ENCODE measurements around the gene AMDHD2. TPM values are rescaled to one million over a fixed set of nuclear protein-coding genes. Genes with fewer than 3 reads are reported as not detected.
"Not testable (repeated sequence)": the region's sequence is repeated elsewhere in the genome, so short reads cannot be mapped to it uniquely, and the experiment has no call there.

The AMDHD2 gene
- polyA plus RNA-seq, 1 donor: 88.0 TPM

- H3K4me1 ChIP-seq (ENCODE audit: control insufficient read depth, insufficient read depth, low read length): peaks cover 22% of the 10 kb centered on the region
- WGBS (ENCODE audit: insufficient coverage, low lambda C conversion rate): no CpG with 5 or more reads among the region's 100 CpGs
- H3K9me3 ChIP-seq (ENCODE audit: control insufficient read depth, low read depth, low read length): peaks cover 9% of the 10 kb centered on the region
- DNase-seq: peak in 1 of 2 donors; percentile 71
- H3K27me3 ChIP-seq (ENCODE audit: control insufficient read depth, insufficient read depth, low read length): peaks cover 36% of the 10 kb centered on the region
- H3K27ac ChIP-seq (ENCODE audit: low read length): peak overlapping the region; percentile 53
- no peaks in the 10 kb centered on the region for H3K36me3 ChIP-seq (ENCODE audit: control insufficient read depth, insufficient read depth, low read length)
- H3K4me3 ChIP-seq (ENCODE audit: low read length): peak overlapping the region; percentile 67
Observed at GRCh38 chr16:2473999-2474876, 45.9 kb upstream of the AMDHD2 start.

- Histone ChIP-seq H3K4me1 (ENCODE audit: control insufficient read depth, insufficient read depth, low read length) (peaks cover 22% of the 10 kb centered on the region), H3K36me3 (ENCODE audit: control insufficient read depth, insufficient read depth, low read length) (no peaks in the 10 kb centered on the region), H3K9me3 (ENCODE audit: control insufficient read depth, low read depth, low read length) (peaks cover 9% of the 10 kb centered on the region), H3K4me3 (ENCODE audit: low read length) (peak within 1 kb of the TSS; percentile 67), H3K27ac (ENCODE audit: low read length) (peak within 1 kb of the TSS; percentile 53), H3K27me3 (ENCODE audit: control insufficient read depth, insufficient read depth, low read length) (peaks cover 29% of the 10 kb centered on the region)
- no CpG with 5 or more reads among the region's 77 CpGs for WGBS (ENCODE audit: insufficient coverage, low lambda C conversion rate)
- peak; percentile 83 to 84 for DNase-seq
Observed at GRCh38 chr16:2474877-2475412, 45.2 kb upstream of the AMDHD2 start, which contains the start of gene TBC1D24. TSS of gene TBC1D24 (plus strand) at chr16:2475127. CDS start at chr16:2496149, 21,022 bp downstream.

GRCh38 chr16:2475413-2476344 is 44.5 kb upstream of the AMDHD2 start:
- H3K27me3 ChIP-seq (ENCODE audit: control insufficient read depth, insufficient read depth, low read length): peaks cover 22% of the 10 kb centered on the region
- no CpG with 5 or more reads among the region's 55 CpGs for WGBS (ENCODE audit: insufficient coverage, low lambda C conversion rate)
- H3K9me3 ChIP-seq (ENCODE audit: control insufficient read depth, low read depth, low read length): peaks cover 9% of the 10 kb centered on the region
- H3K27ac ChIP-seq (ENCODE audit: low read length): peak overlapping the region; percentile 7
- peak overlapping the region; percentile 51 for H3K4me3 ChIP-seq (ENCODE audit: low read length)
- H3K36me3 ChIP-seq (ENCODE audit: control insufficient read depth, insufficient read depth, low read length): no peaks in the 10 kb centered on the region
- peaks cover 22% of the 10 kb centered on the region for H3K4me1 ChIP-seq (ENCODE audit: control insufficient read depth, insufficient read depth, low read length)
- peak in 1 of 2 donors; percentile 73 for DNase-seq

- no peak for DNase-seq
- Histone ChIP-seq H3K4me3 (ENCODE audit: low read length) (no peak overlapping the region), H3K9me3 (ENCODE audit: control insufficient read depth, low read depth, low read length) (peaks cover 9% of the 10 kb centered on the region), H3K36me3 (ENCODE audit: control insufficient read depth, insufficient read depth, low read length) (no peaks in the 10 kb centered on the region), H3K4me1 (ENCODE audit: control insufficient read depth, insufficient read depth, low read length) (peaks cover 22% of the 10 kb centered on the region), H3K27me3 (ENCODE audit: control insufficient read depth, insufficient read depth, low read length) (peaks cover 18% of the 10 kb centered on the region), H3K27ac (ENCODE audit: low read length) (no peak overlapping the region)
- WGBS (ENCODE audit: insufficient coverage, low lambda C conversion rate): no CpG with 5 or more reads among the region's 9 CpGs
Observed at GRCh38 chr16:2476345-2476720, 43.8 kb upstream of the AMDHD2 start.

GRCh38 chr16:2476741-2477140 is 43.4 kb upstream of the AMDHD2 start:
- Histone ChIP-seq H3K27me3 (ENCODE audit: control insufficient read depth, insufficient read depth, low read length) (peaks cover 18% of the 10 kb centered on the region), H3K36me3 (ENCODE audit: control insufficient read depth, insufficient read depth, low read length) (no peaks in the 10 kb centered on the region), H3K27ac (ENCODE audit: low read length) (no peak overlapping the region), H3K4me1 (ENCODE audit: control insufficient read depth, insufficient read depth, low read length) (peaks cover 22% of the 10 kb centered on the region), H3K9me3 (ENCODE audit: control insufficient read depth, low read depth, low read length) (peaks cover 8% of the 10 kb centered on the region), H3K4me3 (ENCODE audit: low read length) (no peak overlapping the region)
- WGBS (ENCODE audit: insufficient coverage, low lambda C conversion rate): no CpG with 5 or more reads among the region's 3 CpGs
- no peak for DNase-seq

GRCh38 chr16:2477327-2477726 is 42.8 kb upstream of the AMDHD2 start:
- Histone ChIP-seq H3K27me3 (ENCODE audit: control insufficient read depth, insufficient read depth, low read length) (peaks cover 12% of the 10 kb centered on the region), H3K4me3 (ENCODE audit: low read length) (no peak overlapping the region), H3K4me1 (ENCODE audit: control insufficient read depth, insufficient read depth, low read length) (peaks cover 19% of the 10 kb centered on the region), H3K9me3 (ENCODE audit: control insufficient read depth, low read depth, low read length) (peaks cover 3% of the 10 kb centered on the region), H3K36me3 (ENCODE audit: control insufficient read depth, insufficient read depth, low read length) (no peaks in the 10 kb centered on the region), H3K27ac (ENCODE audit: low read length) (no peak overlapping the region)
- WGBS (ENCODE audit: insufficient coverage, low lambda C conversion rate): 100% methylated on average over 1 of the region's 3 CpGs
- DNase-seq: no peak

GRCh38 chr16:2478279-2478678 is 41.9 kb upstream of the AMDHD2 start:
- Histone ChIP-seq H3K9me3 (ENCODE audit: control insufficient read depth, low read depth, low read length) (no peaks in the 10 kb centered on the region), H3K4me3 (ENCODE audit: low read length) (no peak overlapping the region), H3K4me1 (ENCODE audit: control insufficient read depth, insufficient read depth, low read length) (peaks cover 19% of the 10 kb centered on the region), H3K27ac (ENCODE audit: low read length) (no peak overlapping the region), H3K36me3 (ENCODE audit: control insufficient read depth, insufficient read depth, low read length) (no peaks in the 10 kb centered on the region), H3K27me3 (ENCODE audit: control insufficient read depth, insufficient read depth, low read length) (peaks cover 2% of the 10 kb centered on the region)
- no peak for DNase-seq
- no CpG with 5 or more reads among the region's 8 CpGs for WGBS (ENCODE audit: insufficient coverage, low lambda C conversion rate)

GRCh38 chr16:2479996-2480395 is 40.2 kb upstream of the AMDHD2 start:
- WGBS (ENCODE audit: insufficient coverage, low lambda C conversion rate): no CpG with 5 or more reads among the region's 10 CpGs
- not testable (repeated sequence) for H3K36me3 ChIP-seq (ENCODE audit: control insufficient read depth, insufficient read depth, low read length); H3K4me3 ChIP-seq (ENCODE audit: low read length); DNase-seq; H3K9me3 ChIP-seq (ENCODE audit: control insufficient read depth, low read depth, low read length); H3K27me3 ChIP-seq (ENCODE audit: control insufficient read depth, insufficient read depth, low read length); H3K27ac ChIP-seq (ENCODE audit: low read length)
- peaks cover 24% of the 10 kb centered on the region for H3K4me1 ChIP-seq (ENCODE audit: control insufficient read depth, insufficient read depth, low read length)

- H3K27me3 ChIP-seq (ENCODE audit: control insufficient read depth, insufficient read depth, low read length): no peaks in the 10 kb centered on the region
- no peak for DNase-seq
- no peaks in the 10 kb centered on the region for H3K9me3 ChIP-seq (ENCODE audit: control insufficient read depth, low read depth, low read length)
- 90% methylated on average over 2 of the region's 12 CpGs for WGBS (ENCODE audit: insufficient coverage, low lambda C conversion rate)
- no peaks in the 10 kb centered on the region for H3K36me3 ChIP-seq (ENCODE audit: control insufficient read depth, insufficient read depth, low read length)
- peaks cover 25% of the 10 kb centered on the region for H3K4me1 ChIP-seq (ENCODE audit: control insufficient read depth, insufficient read depth, low read length)
- H3K27ac ChIP-seq (ENCODE audit: low read length): no peak overlapping the region
- no peak overlapping the region for H3K4me3 ChIP-seq (ENCODE audit: low read length)
Observed at GRCh38 chr16:2480948-2481347, 39.2 kb upstream of the AMDHD2 start.

GRCh38 chr16:2481676-2482075 is 38.5 kb upstream of the AMDHD2 start:
- WGBS (ENCODE audit: insufficient coverage, low lambda C conversion rate): no CpG with 5 or more reads among the region's 7 CpGs
- Histone ChIP-seq H3K4me3 (ENCODE audit: low read length) (no peak overlapping the region), H3K27me3 (ENCODE audit: control insufficient read depth, insufficient read depth, low read length) (no peaks in the 10 kb centered on the region), H3K9me3 (ENCODE audit: control insufficient read depth, low read depth, low read length) (no peaks in the 10 kb centered on the region), H3K27ac (ENCODE audit: low read length) (no peak overlapping the region), H3K4me1 (ENCODE audit: control insufficient read depth, insufficient read depth, low read length) (peaks cover 24% of the 10 kb centered on the region), H3K36me3 (ENCODE audit: control insufficient read depth, insufficient read depth, low read length) (peaks cover 4% of the 10 kb centered on the region)
- no peak for DNase-seq
